T-helper 22 cell (primary cell): ENCODE measurements around the gene OR9A4.
"Not testable (repeated sequence)": the region's sequence is repeated elsewhere in the genome, so short reads cannot be mapped to it uniquely, and the experiment has no call there.

Experiments used
- DNase-seq: peaks from one replicate; pipeline ENCODE4 v3.0.0-alpha.2; 2020; ENCODE audit warnings: low read depth

The OR9A4 gene

GRCh38 chr7:141916099-141916498 is at the start of gene OR9A4:
TSS of gene OR9A4 (plus strand) at chr7:141916399. CDS start at chr7:141918876, 2,477 bp downstream.
- no peak for DNase-seq

GRCh38 chr7:141866974-141867373 is 49.2 kb upstream of the OR9A4 start:
- DNase-seq = no peak

- DNase-seq = no peak
These were observed 43.3 kb upstream of the OR9A4 start for GRCh38 chr7:141872931-141873330.

- no peak for DNase-seq
These were observed 41.4 kb upstream of the OR9A4 start for GRCh38 chr7:141874787-141875186.

- DNase-seq = no peak
These were observed 40.7 kb upstream of the OR9A4 start for GRCh38 chr7:141875453-141875852.

GRCh38 chr7:141876371-141876770 is 39.8 kb upstream of the OR9A4 start:
- no peak for DNase-seq

- no peak for DNase-seq
These were observed 38.8 kb upstream of the OR9A4 start for GRCh38 chr7:141877365-141877764.

- no peak for DNase-seq
These were observed 35.2 kb upstream of the OR9A4 start for GRCh38 chr7:141880960-141881359.

GRCh38 chr7:141884539-141885225 is 31.5 kb upstream of the OR9A4 start:
- DNase-seq = no peak

GRCh38 chr7:141889321-141889720 is 26.9 kb upstream of the OR9A4 start:
- no peak for DNase-seq

GRCh38 chr7:141891336-141891735 is 24.9 kb upstream of the OR9A4 start:
- DNase-seq = no peak

GRCh38 chr7:141899366-141899765 is 16.8 kb upstream of the OR9A4 start:
- DNase-seq = not testable (repeated sequence)

- no peak for DNase-seq
These were observed 9.9 kb upstream of the OR9A4 start for GRCh38 chr7:141906285-141906684.

- DNase-seq = no peak
These were observed 4.8 kb upstream of the OR9A4 start for GRCh38 chr7:141911391-141911790.

- no peak for DNase-seq
These were observed 634 bp upstream of the OR9A4 start for GRCh38 chr7:141915565-141915964.

- DNase-seq = no peak
These were observed 4.1 kb downstream of the OR9A4 start for GRCh38 chr7:141920281-141920680.

- no peak for DNase-seq
These were observed 12.1 kb downstream of the OR9A4 start for GRCh38 chr7:141928146-141928844.

GRCh38 chr7:141928845-141929195 is 12.6 kb downstream of the OR9A4 start:
- no peak for DNase-seq

GRCh38 chr7:141930211-141930610 is 14.0 kb downstream of the OR9A4 start:
- DNase-seq = no peak

- DNase-seq = no peak
These were observed 24.9 kb downstream of the OR9A4 start for GRCh38 chr7:141941075-141941474.

GRCh38 chr7:141943846-141944245 is 27.6 kb downstream of the OR9A4 start:
- no peak for DNase-seq

GRCh38 chr7:141944811-141945210 is 28.6 kb downstream of the OR9A4 start:
- no peak for DNase-seq

GRCh38 chr7:141945356-141945755 is 29.2 kb downstream of the OR9A4 start:
- no peak for DNase-seq

GRCh38 chr7:141946796-141947195 is 30.6 kb downstream of the OR9A4 start, which contains the start of gene CLEC5A:
TSS of gene CLEC5A (minus strand) at chr7:141946974. CDS start at chr7:141946292, 682 bp downstream.
- no peak for DNase-seq
